T-helper 1 cell treated with Interleukin-12 subunit alpha and Interleukin-12 subunit beta and Interleukin-4 antibody, amounts not matched to agents 30 ng/mL and 1 ng/mL, for 36 hours (primary cell): ENCODE results near the gene NGRN. TPM values are rescaled to one million over a fixed set of nuclear protein-coding genes. Genes with fewer than 3 reads are reported as not detected.

Experiments
- intact Hi-C: fragments of 100-400 bp; cut with micrococcal nuclease; formaldehyde crosslinking; loops from one replicate; pipeline ENCODE4 v1.15.1; 2024
- total RNA-seq: library from RNA; stranded (reverse); gene quantifications from 2 replicates; pipeline ENCODE4 v1.2.3, GENCODE V29; 2022

NGRN gene
- total RNA-seq, 1 donor from 2014 or later = 32.7 TPM

DNA sequence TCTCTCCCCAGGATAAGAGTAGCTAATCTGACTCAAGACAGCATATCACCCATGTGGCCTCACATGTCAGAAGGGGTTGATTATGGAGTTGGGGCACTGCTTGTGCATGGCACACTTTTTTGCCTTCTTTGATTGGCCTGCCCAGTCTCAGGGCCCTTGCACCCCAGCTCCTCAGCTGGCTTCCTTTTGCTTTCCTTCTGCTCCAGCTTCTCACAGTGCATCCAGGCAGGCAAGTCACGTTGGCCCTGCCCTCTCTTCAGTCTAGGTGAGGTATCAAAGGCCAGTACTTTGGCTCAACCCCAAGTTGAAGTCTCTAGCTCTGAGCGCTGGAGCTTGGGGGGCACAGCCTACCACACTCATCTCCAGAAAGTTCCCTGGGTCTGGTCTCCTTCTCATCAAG lies 42.2 kb downstream of the NGRN start:
- intact Hi-C loops = no loop called here

DNA sequence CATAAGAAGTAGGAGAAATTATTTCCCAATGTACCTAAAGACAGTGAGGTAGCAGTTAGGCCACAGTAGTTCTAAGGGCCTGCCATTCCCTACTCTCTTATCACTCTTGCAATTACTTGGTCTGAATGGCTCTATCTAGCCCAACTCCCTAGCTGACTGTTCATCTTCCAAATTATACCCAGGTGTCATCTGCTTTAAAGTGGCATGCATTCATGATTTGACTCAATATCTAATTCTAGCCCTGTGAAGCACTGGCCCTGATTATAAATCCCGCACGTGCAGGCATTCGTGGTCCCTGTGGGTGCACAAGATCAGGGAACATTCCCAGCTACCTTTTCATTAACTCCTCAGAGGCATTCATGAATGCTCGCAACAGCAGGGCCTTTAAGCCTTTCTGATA lies 43.5 kb downstream of the NGRN start:
- intact Hi-C loops = no loop called here

DNA sequence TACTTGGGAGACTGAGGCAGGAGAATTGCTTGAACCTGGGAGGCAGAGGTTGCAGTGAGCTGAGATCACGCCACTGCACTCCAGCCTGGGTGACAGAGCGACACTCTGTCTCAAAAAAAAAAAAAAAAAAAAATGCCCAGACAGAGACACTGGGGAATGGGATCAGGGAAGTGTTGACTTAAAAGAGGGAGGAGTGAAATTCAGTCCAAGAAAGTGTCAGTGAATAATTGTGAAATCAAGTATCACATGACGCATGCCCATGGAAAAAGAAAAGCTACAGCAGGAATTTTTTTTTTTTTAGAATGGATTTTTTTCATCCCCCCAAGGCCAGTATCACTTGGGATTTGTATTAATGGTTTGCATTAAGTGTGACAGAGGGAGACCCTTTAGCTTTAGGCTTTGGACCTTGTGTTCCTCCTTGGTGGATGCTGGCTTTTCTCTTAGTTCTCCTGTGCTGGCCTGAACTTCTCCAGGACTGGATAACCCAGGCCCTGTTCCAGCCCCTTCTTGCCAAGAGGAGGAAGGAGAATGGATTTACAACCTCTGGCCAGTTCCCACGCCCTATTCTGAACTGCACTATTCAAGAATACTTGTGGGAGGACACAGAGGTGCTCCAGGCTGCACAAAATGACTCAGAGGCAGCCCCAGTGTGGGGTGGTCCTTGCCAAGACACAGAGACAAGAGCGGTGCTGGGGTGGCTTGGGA lies 50.0 kb downstream of the NGRN start:
- intact Hi-C loops = no loop called here

DNA sequence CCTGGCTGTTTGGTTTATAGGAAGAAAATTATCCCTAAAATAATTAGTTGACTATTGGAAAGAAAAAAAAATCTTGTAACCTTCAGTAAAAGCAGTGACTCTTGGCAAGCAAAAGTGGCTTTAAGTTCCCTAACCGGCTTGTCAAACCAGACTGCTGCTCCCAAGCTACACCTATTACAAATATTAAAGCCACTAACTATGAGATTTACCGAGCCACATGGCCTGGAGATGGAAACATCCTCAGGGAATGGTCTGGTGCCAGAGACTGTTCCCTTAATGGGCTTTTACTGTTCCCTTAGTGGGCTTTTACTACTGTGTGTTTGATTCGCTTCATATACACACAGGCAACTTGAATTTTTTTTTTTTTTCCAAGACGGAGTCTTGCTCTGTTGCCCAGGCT lies 50.7 kb downstream of the NGRN start:
- intact Hi-C loops = no loop called here

DNA sequence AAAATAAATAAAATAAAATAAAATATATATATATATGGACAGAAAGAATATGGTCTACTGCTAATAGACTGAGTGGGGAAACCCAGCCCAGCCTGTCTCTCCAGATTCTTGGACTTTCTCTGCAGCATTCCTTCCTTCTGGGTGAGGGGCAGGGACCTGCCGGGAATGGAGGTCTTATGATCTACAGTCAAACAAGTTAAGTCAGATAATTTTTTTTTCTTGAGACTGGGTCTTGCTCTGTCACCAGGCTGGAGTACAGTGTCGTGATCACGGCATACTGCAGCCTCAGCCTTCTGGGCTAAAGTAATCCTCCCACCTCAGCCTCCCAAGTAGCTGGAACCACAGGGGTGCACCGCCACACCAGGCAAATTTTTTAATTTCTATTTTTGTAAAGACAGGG lies 53.1 kb downstream of the NGRN start:
- intact Hi-C loops = no loop called here

DNA sequence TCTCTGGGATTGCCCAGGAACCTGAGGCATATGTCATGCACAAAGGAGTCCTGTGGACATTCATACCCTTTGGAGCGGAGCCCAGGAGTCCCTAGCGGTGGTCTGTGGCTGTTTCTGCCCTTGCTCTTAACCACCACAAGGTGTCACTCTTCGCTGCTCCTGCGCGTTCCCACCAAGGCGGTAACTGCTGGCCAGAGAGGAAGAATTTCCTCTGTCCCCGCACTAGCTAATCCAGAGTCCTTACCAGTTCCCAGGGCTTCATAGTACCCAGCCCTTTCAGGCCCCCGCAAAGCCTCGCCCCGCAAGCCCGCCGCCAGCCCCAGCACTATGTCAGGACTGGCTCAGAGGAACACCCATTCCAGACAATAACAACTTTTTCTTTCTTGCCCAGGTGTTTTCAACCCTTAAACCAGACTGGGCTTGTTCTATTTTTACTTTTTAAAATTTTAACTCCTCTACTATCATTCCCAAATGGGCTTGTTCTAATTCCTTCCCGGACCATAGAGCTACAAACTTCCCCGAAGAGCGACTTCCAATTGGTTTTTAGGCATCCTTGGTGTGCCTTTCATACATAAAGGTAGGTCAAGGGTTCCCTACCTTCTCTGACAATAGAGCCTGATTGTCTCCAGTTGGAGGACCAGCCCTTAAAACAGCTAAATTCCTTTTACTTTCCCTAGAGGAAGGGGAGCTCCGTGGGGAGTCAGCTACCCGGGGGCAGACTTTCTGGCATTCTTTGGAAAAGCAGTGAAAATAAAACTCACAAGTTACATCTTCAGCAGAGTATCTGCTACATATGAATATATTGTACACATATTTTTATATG lies 54.8 kb downstream of the NGRN start:
- intact Hi-C loops = loop anchor here (1.0 to 5.0 kb wide), 9 partner anchors 42 to 612 kb away; partner anchors contain the start of genes HDDC3 and IQGAP1

DNA sequence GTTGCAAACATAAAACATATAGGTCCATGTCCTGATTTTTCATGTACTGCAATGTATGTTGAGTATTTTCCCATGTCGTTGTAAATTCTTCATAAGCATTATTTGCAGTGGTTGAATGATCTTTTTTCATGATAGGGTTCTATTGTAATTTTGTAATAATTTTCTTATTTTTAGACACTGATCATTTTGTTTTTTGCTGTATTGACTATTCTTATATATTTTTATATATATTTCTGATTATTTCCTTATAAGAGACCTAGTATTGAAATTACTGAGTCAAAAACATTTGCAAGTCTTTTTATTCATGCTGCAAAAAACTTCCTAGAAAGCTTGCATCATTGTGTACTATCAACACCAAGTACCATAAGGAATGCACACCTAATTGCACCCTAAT lies 55.4 kb downstream of the NGRN start:
- intact Hi-C loops = loop anchor here (1.0 to 5.0 kb wide), 9 partner anchors 41 to 611 kb away; partner anchors contain the start of genes HDDC3 and IQGAP1

Other genes with a start within 250 kb of the NGRN start
- gene IDH2, start 163.2 kb upstream of the NGRN start, total RNA-seq = 196 TPM in 2 replicates
- gene SEMA4B, start 64.3 kb upstream of the NGRN start, total RNA-seq = 27.5 and 30.7 TPM in 2 replicates
- gene CIB1, start 31.7 kb upstream of the NGRN start, total RNA-seq = 124 and 126 TPM in 2 replicates
- gene GDPGP1, start 31.5 kb upstream of the NGRN start, total RNA-seq = 17.9 and 19.3 TPM in 2 replicates
- 0.61 and 1.4 TPM in 2 replicates for gene TTLL13, start 16.1 kb upstream of the NGRN start, total RNA-seq
- gene ZNF774, start 86.6 kb downstream of the NGRN start, total RNA-seq = 1.2 and 3.0 TPM in 2 replicates
- 196 TPM in 2 replicates for gene IQGAP1, start 122.6 kb downstream of the NGRN start, total RNA-seq